Motor neuron (in vitro differentiated cells): ENCODE results near the gene A1BG. TPM values are rescaled to one million over a fixed set of nuclear protein-coding genes. Genes with fewer than 3 reads are reported as not detected.
A peak's percentile ranks its signal among the peaks of the same experiment; 100 is the strongest.

Source experiments
- ATAC-seq, 8 experiments: fragments of 200-7000 bp; cut with Tn5 transposase; replicated peaks in 6 of 8; 2 replicates each; pipeline ENCODE4 v1.8.0; 2021; ENCODE audit warnings: mild to moderate bottlenecking in 8 of 8, moderate library complexity in 8 of 8
- H3K27ac ChIP-seq, 2 donors: fragments of 250-450 bp; sonication (Bioruptor Pico); 2 replicates each; pipeline ENCODE4 v1.9.0; 2021; ENCODE audit warnings: antibody characterized with exemption in 2 of 2, mild to moderate bottlenecking in 2 of 2, moderate library complexity in 1 of 2
- H3K4me1 ChIP-seq, 2 donors: fragments of 250-450 bp; sonication (Bioruptor Pico); replicated peaks in 1 of 2; 2 replicates each; pipeline ENCODE4 v1.6.1; 2021; ENCODE audit warnings: antibody characterized with exemption in 2 of 2, mild to moderate bottlenecking in 2 of 2, moderate library complexity in 1 of 2
- H3K4me3 ChIP-seq, 5 donors: fragments of 250-450 bp; sonication (Bioruptor Pico); 2 replicates each; pipeline ENCODE4 v1.9.0; 2021; ENCODE audit warnings: antibody characterized with exemption in 5 of 5, mild to moderate bottlenecking in 5 of 5, moderate library complexity in 4 of 5
- WGBS, 10 experiments: fragments of 450-650 bp; shearing (Covaris generic); methylation state at CpG; one replicate each; pipeline ENCODE4 v1.0.0; 2022; 5-methylcytosine and 5-hydroxymethylcytosine counted together
- in situ Hi-C, 9 experiments: fragments of 400-800 bp; cut with MboI; loops; one replicate each; pipeline ENCODE4 v1.15.0; 2021; ENCODE audit warnings: low sequenced_read_pairs in 9 of 9, low pct_unique_long_range_greater_than_20kb in 2 of 9; ENCODE audit not compliant: unreplicated experiment in 9 of 9
- total RNA-seq, 8 experiments: library from RNA; unstranded; fragments of 300-600 nt; gene quantifications; 2 replicates each; pipeline versions ENCODE4 v1.2.3 to v1.2.4, GENCODE V29; 2022

Gene A1BG
- total RNA-seq, 8 experiments from 2014 or later: 4.4 to 84.0 (median 63.6) TPM; not detected in 1

- Histone ChIP-seq H3K4me1 (no peaks in the 10 kb centered on the region), H3K27ac (no peak overlapping the region), H3K4me3 (no peak overlapping the region)
- in situ Hi-C loops: no loop called here
- no peak for ATAC-seq
- WGBS, 10 experiments: 70 to 95% (median 93%) methylated on average over 2 to 12 of the region's 19 CpGs; no CpG with 5 or more reads in 3 of the 10 experiments
Measured at GRCh38 chr19:58334691-58335249, 18.5 kb downstream of the A1BG start.

- ATAC-seq: no peak
- Histone ChIP-seq H3K27ac (no peak overlapping the region), H3K4me1 (peaks cover 4 to 11% of the 10 kb centered on the region in 2 donors), H3K4me3 (no peak overlapping the region)
- WGBS, 10 experiments: 33 to 100% (median 90%) methylated on average over 1 of the region's 1 CpG; no CpG with 5 or more reads in 4 of the 10 experiments
- in situ Hi-C loops: no loop called here
Measured at GRCh38 chr19:58332697-58333096, 20.6 kb downstream of the A1BG start.

DNA sequence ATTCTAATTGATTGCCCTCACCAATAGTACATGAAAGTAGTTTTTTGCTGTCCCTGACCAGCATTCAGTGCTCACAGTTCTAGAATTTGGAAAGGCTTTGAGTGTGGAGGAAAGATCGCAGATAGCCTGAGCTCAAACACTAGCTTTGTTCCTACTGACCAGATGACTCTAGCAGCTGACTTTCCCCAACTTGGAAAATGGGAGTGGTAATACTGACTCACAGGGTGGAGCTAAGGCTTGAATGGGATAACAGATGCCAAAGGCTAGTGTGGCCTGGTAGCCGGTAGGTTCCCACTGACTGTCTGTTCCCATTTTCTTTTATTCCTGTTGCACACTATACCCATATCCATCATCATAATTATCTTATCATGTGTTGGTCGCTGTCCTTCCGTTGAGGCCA is 22.8 kb downstream of the A1BG start:
- Histone ChIP-seq H3K27ac (no peak overlapping the region), H3K4me1 (peaks cover 12 to 18% of the 10 kb centered on the region in 2 donors), H3K4me3 (no peak overlapping the region)
- WGBS, 10 experiments: 0 to 82% (median 80%) methylated on average over 2 to 4 of the region's 4 CpGs; no CpG with 5 or more reads in 3 of the 10 experiments
- in situ Hi-C loops: no loop called here
- ATAC-seq: peak in 2 of 8 experiments; percentile 16 to 27

- WGBS, 10 experiments: 18 to 100% (median 33%) methylated on average over 1 to 7 of the region's 10 CpGs; no CpG with 5 or more reads in 4 of the 10 experiments
- Histone ChIP-seq H3K27ac (no peak overlapping the region), H3K4me3 (no peak overlapping the region), H3K4me1 (peaks cover 14 to 21% of the 10 kb centered on the region in 2 donors)
- no peak for ATAC-seq
- in situ Hi-C loops: no loop called here
Measured at GRCh38 chr19:58328999-58329398, 24.3 kb downstream of the A1BG start.

GRCh38 chr19:58326914-58327726 is 26.2 kb downstream of the A1BG start, which contains the start of gene ZSCAN22:
Gene ZSCAN22 (plus strand): TSS chr19:58326994. CDS start chr19:58334803, 7,809 bp downstream.
- in situ Hi-C loops: no loop called here
- ATAC-seq: peak; percentile 86 to 96 (median 94)
- peak within 1 kb of the TSS; percentile 60 to 94 (median 65) for H3K4me3 ChIP-seq
- H3K4me1 ChIP-seq: peaks cover 14 to 21% of the 10 kb centered on the region in 2 donors
- 0 to 2% (median 0%) methylated on average over 1 to 17 of the region's 62 CpGs; no CpG with 5 or more reads in 2 of the 10 experiments for WGBS, 10 experiments
- H3K27ac ChIP-seq: peak within 1 kb of the TSS; percentile 73 to 80

DNA sequence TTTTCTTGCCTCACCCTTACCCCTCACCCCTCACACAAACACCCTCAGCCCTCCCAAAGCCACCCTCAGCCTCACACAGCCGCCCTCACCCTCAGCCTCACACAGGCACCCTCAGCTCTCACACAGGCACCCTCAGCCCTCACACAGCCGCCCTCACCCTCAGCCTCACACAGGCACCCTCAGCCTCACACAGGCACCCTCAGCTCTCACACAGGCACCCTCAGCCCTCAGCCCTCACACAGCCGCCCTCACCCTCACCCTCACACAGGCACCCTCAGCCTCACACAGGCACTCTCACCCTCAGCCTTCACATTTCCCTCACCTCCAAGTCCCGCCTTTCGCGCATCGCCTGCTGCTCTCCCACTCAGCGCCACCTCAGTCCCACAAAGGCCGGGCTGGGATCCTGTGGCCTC is 26.8 kb downstream of the A1BG start:
- peak in 7 of 8 experiments; percentile 1 to 55 (median 46) for ATAC-seq
- H3K4me3 ChIP-seq: peak overlapping the region; percentile 60 to 94 (median 65)
- WGBS, 10 experiments: 0 to 20% (median 5%) methylated on average over 1 to 4 of the region's 9 CpGs; no CpG with 5 or more reads in 6 of the 10 experiments
- H3K27ac ChIP-seq: peak overlapping the region; percentile 60 to 80
- peaks cover 14 to 21% of the 10 kb centered on the region in 2 donors for H3K4me1 ChIP-seq
- in situ Hi-C loops: no loop called here

DNA sequence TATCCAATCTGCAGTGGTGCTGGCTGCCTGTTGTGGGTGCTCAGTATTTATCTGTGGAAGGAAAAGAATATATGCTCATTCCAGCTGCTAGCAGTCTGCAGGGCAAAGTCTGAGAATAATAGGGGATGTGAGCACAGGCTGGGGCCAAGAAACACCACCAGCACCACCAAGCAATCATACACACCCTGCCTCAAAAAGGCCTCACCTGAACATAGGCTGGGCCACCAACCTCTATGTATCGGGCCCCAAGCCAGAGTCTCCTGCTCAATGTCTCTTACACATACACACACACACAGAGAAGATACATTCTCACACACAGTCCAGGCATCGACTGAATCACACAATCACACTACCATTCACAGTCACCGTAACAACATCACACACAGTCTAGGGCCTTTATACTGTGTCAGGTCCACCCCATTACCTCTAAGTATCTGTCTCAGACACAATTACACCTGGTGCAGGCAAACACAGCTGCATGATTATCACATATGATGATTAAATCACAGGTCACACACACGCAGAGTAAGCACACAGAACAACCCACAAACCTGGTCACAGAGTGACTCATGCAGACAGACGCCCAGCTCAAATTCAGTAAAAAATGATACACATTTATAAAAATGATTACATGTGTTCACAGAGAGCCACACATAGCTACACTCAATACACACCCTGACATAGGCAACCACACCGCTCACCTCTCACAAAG is 27.8 kb downstream of the A1BG start:
- no peak for ATAC-seq
- WGBS, 10 experiments: 67 to 100% (median 90%) methylated on average over 1 to 5 of the region's 6 CpGs; no CpG with 5 or more reads in 2 of the 10 experiments
- in situ Hi-C loops: no loop called here
- H3K27ac ChIP-seq: peak overlapping the region in 1 of 2 donors; percentile 60
- H3K4me1 ChIP-seq: peaks cover 14 to 21% of the 10 kb centered on the region in 2 donors
- peak overlapping the region; percentile 60 to 94 (median 65) for H3K4me3 ChIP-seq

DNA sequence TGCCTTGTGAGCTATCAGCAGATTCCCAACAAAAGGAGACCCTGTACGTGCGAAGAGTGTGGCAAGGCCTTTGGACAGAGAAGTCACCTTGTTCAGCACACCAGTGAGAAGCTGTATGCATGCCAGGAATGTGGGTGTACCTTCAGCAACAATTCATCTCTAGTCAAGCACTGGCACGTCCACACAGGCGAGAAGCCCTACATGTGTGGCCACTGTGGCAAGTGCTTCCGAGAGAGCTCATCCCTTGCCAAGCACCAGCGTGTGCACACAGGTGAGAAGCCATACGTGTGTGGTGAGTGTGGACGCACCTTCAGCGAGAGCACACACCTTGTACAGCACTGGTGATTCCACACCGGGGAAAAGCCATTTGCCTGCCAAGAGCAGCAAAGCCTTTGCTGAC is 34.1 kb downstream of the A1BG start:
- ATAC-seq: peak in 4 of 8 experiments; percentile 7 to 35 (median 25)
- Histone ChIP-seq H3K4me3 (no peak overlapping the region), H3K27ac (no peak overlapping the region), H3K4me1 (no peaks in the 10 kb centered on the region)
- in situ Hi-C loops: no loop called here
- 61 to 100% (median 98%) methylated on average over 1 to 6 of the region's 10 CpGs; no CpG with 5 or more reads in 6 of the 10 experiments for WGBS, 10 experiments

GRCh38 chr19:58318297-58318696 is 35.0 kb downstream of the A1BG start:
- 67 to 100% methylated on average over 1 to 2 of the region's 4 CpGs; no CpG with 5 or more reads in 8 of the 10 experiments for WGBS, 10 experiments

DNA sequence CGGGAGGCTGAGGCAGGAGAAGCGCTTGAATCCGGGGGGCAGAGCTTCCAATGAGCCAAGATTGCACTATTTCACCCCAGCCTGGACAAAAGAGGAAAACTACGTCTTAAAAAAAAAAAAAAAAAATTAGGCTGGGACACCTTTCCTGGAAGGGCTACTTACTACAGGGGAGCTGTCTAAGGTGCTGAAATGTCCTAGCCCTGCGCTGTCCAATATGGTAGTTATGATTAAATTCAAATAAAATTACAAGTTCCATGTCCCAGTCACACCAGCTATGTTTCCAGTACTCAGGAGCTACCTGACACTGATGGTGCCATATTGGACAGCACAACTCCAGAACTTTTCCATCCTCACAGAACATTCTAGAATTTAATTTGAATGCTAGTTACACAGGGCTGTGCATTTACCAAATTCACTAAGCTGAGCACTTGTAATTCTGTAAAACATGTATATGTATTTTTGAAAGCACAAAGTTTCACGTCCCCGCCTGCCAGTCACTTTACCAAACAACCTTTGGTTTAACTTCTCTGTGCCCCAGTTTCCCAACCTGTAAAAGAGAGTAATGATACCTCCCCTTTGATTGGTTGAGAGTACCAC is 35.7 kb downstream of the A1BG start:
- in situ Hi-C loops: no loop called here
- peak in 3 of 8 experiments; percentile 37 to 69 (median 48) for ATAC-seq
- Histone ChIP-seq H3K27ac (no peak overlapping the region), H3K4me1 (no peaks in the 10 kb centered on the region), H3K4me3 (no peak overlapping the region)
- WGBS, 10 experiments: 61 to 96% (median 86%) methylated on average over 3 to 7 of the region's 7 CpGs; no CpG with 5 or more reads in 3 of the 10 experiments

More at GRCh38 chr19:58318297-58318696, 35.0 kb downstream of the A1BG start:
- Histone ChIP-seq H3K4me1 (no peaks in the 10 kb centered on the region), H3K4me3 (no peak overlapping the region), H3K27ac (no peak overlapping the region)
- in situ Hi-C loops: no loop called here
- no peak for ATAC-seq

- peak in 3 of 8 experiments; percentile 15 to 82 (median 72) for ATAC-seq
- 0 to 100% (median 80%) methylated on average over 1 of the region's 2 CpGs; no CpG with 5 or more reads in 5 of the 10 experiments for WGBS, 10 experiments
Measured at GRCh38 chr19:58315580-58315979, 37.7 kb downstream of the A1BG start.

DNA sequence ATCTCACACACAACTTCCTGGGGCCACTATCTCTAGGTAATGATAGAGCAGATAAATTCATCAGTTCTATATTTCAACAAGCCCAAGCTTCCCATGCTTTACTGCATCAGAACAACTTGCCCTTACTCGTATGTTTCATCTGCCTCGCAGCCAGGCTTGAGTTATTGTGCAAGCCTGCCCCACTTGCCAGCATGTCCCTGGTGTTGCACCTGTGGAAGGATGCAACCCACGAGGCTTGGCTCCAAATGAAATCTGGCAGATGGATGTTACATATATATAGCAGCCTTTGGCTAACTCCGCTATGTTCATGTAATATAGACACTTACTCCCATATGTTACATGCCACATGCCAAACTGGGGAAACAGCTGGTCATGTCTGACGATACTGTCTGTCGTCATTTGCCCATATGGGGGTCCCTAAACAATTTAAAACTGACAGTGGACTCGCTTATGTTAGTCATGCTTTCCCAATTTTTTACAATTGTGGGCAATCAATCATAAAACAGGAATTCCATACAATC is 41.9 kb downstream of the A1BG start:
- Histone ChIP-seq H3K4me3 (no peak overlapping the region), H3K27ac (no peak overlapping the region), H3K4me1 (peaks cover 2 to 19% of the 10 kb centered on the region in 2 donors)
- ATAC-seq: no peak
- in situ Hi-C loops: no loop called here
- WGBS, 10 experiments: 54 to 100% (median 91%) methylated on average over 1 to 6 of the region's 7 CpGs

More at GRCh38 chr19:58315580-58315979, 37.7 kb downstream of the A1BG start:
- Histone ChIP-seq H3K27ac (no peak overlapping the region), H3K4me1 (no peaks in the 10 kb centered on the region), H3K4me3 (no peak overlapping the region)
- in situ Hi-C loops: no loop called here
